Activated CD4-positive, CD25-positive, alpha-beta regulatory T cell treated with anti-CD3 and anti-CD28 coated beads, Interleukin-2, amount 50 U/mL, for 24 hours (primary cell): ENCODE measurements around the gene ESF1.
"Not testable (repeated sequence)": the region's sequence is repeated elsewhere in the genome, so short reads cannot be mapped to it uniquely, and the experiment has no call there.

Source experiments
- ATAC-seq, 2 donors: fragments of 150-1000 bp; cut with Tn5 transposase; one replicate each; pipeline ENCODE4 v1.10.0; 2021; ENCODE audit warnings: mild to moderate bottlenecking in 1 of 2, moderate library complexity in 1 of 2

Gene ESF1

DNA sequence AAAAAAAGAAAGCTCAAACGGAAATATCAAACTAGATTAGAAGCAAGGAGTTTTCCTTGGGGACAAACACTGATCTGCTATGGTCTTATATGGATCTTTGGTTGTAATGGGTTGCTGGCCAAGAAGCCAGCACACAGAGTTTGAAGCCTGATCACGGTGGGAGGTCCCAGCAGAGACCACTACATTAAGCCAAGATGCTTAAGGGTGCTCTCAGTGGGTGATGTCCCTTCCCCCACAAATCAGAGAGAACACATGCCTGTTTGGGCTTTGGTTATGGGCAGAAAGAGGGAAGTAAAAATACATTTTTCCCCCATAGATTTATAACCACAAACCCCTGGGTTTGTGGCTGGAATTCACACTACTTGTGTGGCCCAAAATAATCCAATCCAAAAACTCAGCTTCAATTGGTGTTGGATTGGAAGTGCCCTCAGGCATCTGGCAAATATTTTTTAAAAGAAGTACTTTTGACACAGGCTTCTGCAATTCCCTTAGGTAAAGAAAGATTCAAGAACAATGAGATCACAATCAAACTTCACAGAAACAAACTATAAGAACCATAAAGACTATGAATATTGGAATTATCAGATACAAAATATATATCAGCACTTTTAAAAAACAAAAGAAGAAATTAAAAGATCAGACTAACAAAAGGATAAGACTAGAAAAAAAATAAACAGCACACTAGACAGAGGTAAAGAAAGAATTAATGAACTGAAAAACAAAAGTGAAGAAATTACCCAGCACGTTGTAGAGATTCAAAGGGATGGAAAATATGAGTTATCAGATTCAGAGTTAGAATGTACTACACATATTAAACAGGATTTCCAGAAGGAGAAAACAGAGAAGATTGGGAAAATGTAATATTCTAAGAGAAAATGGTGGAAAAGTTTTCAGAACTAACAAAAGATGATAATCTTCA is 44.7 kb downstream of the ESF1 start:
- no peak for ATAC-seq

DNA sequence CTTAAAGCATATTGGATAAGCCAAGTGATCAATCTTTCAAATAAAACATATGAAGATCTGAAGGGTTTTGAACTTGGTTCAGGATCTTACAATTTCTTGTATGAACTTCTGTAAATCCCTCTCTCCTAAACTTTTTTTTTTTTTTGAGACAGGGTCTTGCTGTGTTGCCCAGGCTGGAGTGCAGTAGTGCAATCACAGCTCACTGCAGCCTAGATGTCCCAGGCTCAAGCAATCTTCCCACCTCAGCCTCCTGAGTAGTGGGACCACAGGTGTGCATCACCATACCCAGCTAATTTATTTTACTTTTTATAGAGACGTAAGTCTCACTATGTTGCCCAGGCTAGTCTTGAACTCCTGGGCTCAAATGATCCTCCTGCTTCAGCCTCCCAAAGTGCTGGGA is 46.5 kb downstream of the ESF1 start:
- not testable (repeated sequence) for ATAC-seq

- ATAC-seq = no peak
Observed at GRCh38 chr20:13736436-13737191, 48.1 kb downstream of the ESF1 start.

GRCh38 chr20:13735826-13736225 is 48.9 kb downstream of the ESF1 start:
- no peak for ATAC-seq

- ATAC-seq = no peak
Observed at GRCh38 chr20:13723011-13723410, 61.7 kb downstream of the ESF1 start.

- no peak for ATAC-seq
Observed at GRCh38 chr20:13718171-13718570, 66.5 kb downstream of the ESF1 start.

DNA sequence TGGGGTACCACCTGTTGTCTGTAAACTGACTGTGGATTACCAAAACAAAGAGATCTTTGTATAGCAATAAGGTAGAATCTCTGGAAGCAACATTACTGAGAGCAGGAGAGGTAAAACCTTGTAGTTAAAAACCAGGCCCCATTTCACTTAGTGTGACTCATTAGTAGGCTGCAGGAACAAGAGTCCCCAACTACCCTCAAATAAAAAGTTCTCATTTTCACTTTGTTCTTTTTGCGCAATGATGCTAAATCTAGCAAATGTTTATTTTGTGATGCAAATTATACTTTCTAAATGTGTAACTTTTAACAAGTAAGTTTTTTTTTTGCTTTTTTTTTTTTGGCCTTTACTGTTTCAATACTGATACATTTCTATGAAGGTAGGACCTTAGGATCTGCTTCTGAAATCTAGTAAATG is 67.1 kb downstream of the ESF1 start:
- no peak for ATAC-seq

GRCh38 chr20:13715171-13715570 is 69.5 kb downstream of the ESF1 start:
- no peak for ATAC-seq

GRCh38 chr20:13708234-13708633 is 76.5 kb downstream of the ESF1 start:
- no peak for ATAC-seq

- no peak for ATAC-seq
Observed at GRCh38 chr20:13703265-13703664, 81.5 kb downstream of the ESF1 start.

- ATAC-seq = no peak
Observed at GRCh38 chr20:13701486-13701885, 83.2 kb downstream of the ESF1 start.

GRCh38 chr20:13700761-13701160 is 84.0 kb downstream of the ESF1 start:
- ATAC-seq = no peak

GRCh38 chr20:13694420-13695150 is 90.1 kb downstream of the ESF1 start:
- ATAC-seq = no peak

GRCh38 chr20:13692802-13693736 is 91.7 kb downstream of the ESF1 start:
- ATAC-seq = no peak

GRCh38 chr20:13690943-13691342 is 93.8 kb downstream of the ESF1 start:
- no peak for ATAC-seq

- ATAC-seq = no peak
Observed at GRCh38 chr20:13687815-13688214, 96.9 kb downstream of the ESF1 start.

GRCh38 chr20:13685623-13686022 is 99.1 kb downstream of the ESF1 start:
- ATAC-seq = no peak

- no peak for ATAC-seq
Observed at GRCh38 chr20:13684566-13685222, 100.0 kb downstream of the ESF1 start.

DNA sequence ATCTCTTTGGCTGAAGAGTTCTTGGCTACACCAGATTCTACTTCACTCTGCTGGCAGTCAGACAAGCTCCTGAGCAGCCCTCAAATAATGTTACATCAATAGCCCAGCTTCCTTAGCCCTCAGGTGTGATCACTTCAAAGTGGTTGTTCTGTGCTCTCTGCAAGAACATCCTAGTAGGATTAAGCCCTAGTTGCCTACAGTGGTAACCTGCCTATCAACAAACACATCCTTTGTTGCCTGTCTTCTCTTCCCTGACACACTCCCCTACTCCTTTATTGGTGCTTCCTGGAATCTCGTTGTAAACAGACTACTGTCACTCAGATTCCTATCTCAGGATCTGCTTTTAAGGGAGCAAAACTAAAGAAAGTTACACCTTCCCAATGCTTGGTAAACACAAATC is 100.9 kb downstream of the ESF1 start:
- no peak for ATAC-seq

GRCh38 chr20:13681248-13682125 is 103.2 kb downstream of the ESF1 start:
- no peak for ATAC-seq
